GM04504 (cell line): ENCODE results near the gene SIMC1.
"Not testable (repeated sequence)": the region's sequence is repeated elsewhere in the genome, so short reads cannot be mapped to it uniquely, and the experiment has no call there.

Source experiments
- DNase-seq: peaks from one replicate; pipeline ENCODE4 v3.0.0-alpha.2; 2012; ENCODE audit warnings: low read depth

The SIMC1 gene

DNA sequence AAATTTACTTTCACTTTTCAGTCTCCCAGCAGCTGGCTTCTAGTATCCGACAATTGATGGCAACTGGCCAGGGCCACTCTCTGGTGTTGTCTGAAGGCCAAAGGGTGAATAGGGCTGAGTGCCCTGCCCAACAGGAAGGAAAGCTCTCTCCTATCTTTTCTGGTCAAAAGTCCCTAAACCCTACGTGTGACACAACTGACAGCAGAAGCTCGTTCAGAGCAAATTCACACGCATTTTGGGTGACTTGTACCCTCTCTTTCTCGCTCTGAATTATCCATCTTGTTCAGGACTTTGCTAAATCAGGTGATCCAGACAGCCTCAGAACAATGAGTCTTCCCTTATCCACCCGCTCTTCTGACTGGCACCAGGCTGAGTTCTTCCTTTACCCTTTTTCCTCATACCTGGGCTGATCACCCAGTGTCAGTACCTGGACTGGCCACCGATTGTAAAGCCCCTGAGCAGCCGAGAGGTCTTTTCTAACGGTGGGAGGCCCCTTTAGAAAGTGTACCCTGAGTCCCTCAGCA lies 21.8 kb upstream of the SIMC1 start:
- DNase-seq, result not testable (repeated sequence)

DNA sequence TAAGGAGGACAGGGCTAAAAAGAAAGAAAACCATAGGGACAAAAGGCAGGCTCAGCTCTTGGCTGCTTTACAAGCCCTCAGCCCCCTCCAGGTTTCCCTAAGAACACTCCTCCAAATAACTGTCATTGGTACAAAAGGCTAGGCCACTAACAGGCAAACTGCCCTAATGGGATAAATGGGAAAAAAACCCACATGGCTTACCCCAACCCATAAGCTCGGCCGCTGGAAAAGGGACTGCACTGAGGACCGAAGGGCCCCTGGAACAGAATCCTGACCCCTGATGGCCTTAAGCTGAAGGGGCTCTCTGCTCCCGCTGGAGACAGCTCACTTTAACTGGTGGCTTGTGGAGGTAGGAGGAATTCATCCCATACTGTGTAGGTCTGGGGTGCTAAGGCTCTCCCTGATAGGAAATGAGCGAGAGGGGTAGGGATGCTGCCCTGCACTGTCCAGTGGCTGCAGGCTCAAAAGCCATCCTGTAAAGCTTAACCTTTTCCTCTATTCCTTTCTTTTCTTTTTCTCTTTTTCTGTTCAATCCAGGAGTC lies 21.0 kb upstream of the SIMC1 start:
- DNase-seq, result not testable (repeated sequence)

DNA sequence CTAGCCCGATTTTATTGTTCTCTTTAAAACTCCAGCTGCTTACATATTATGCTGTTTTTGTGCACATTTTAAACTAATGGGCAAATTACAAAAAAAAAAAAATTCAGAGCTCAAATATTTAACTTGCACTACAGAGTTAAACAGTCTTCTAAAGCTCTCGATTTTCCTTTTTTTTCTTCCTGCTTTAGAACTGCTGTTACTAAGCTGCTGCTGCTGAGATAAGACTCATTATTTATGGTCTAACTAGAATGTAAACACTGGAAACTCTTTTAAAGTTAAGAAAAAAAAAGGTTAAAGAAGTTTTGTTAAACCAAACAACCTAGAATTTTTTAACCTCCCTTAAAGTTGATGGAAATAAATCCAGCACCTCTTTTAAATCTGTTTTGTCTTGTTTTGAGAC lies 20.5 kb upstream of the SIMC1 start:
- DNase-seq, result not testable (repeated sequence)

DNA sequence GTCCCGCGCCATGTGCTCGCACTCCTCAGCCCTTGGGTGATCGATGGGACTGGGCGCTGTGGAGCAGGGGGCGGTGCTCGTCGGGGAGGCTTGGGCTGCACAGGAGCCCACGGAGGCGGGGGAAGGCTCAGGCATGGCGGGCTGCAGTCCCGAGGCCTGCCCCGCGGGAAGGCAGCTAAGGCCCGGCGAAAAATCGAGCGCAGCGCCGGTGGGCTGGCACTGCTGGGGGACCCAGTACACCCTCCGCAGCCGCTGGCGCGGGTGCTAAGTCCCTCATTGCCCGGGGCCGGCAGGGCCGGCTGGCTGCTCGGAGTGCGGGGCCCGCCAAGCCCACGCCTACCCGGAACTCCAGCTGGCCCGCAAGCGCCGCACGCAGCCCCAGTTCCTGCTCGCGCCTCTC lies 16.2 kb upstream of the SIMC1 start:
- DNase-seq, result not testable (repeated sequence)

GRCh38 chr5:176228358-176228757 lies 9.9 kb upstream of the SIMC1 start:
- DNase-seq, result not testable (repeated sequence)

DNA sequence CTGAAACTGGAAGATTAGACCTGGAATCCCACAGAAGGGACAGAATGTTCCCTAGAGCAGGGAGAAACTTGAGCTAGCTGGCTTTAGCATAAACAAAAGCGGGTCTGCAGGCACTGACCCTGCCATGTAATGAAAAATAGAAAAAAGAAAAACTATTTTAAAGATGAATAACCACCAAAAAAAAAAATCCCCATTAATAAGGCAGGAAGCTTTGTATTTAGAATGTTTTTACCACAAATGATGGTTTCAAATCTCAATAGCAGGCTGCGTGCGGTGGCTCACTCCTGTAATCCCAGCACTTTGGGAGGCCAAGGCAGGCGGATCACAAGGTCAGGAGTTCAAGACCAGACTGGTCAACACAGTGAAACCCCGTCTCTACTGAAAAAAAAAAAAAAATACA lies 5.0 kb upstream of the SIMC1 start:
- DNase-seq, result not testable (repeated sequence)

- not testable (repeated sequence) for DNase-seq
These were observed 3.1 kb upstream of the SIMC1 start for GRCh38 chr5:176235155-176235554.

DNA sequence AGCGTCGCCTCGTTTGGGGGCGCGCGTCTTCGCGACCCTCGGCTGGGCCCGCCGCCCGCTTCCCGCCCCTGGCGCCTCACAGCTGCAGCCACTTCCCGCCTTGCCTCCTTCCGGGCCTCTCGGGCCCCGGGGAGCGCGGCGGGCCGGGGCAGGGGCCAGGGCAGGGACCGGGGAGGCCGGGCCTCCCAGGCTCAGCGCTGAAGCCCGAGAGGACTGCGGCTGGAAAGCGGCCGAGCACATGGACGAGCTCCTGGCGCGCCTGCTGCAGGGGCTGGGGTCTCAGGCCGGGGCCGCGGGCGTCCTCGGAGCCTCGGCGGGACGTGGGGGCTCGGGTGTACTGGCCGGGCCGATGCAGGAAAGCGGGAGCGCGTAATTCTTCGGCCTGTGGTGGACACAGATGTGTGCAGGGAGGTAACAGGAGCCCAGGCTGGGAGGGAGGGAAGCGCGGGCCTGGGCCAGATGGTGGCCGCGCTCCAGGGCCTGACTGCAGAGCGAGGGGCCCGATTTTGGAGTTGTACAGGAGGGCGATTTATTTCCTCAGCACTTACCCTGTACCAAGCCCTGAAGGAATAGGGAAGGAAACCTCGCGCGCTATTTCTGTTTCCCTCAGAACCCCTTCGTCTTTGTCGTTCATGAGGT lies 540 bp downstream of the SIMC1 start:
- DNase-seq, result not testable (repeated sequence)

- not testable (repeated sequence) for DNase-seq
These were observed 1.1 kb downstream of the SIMC1 start for GRCh38 chr5:176239304-176239703.

- DNase-seq, result not testable (repeated sequence)
These were observed 6.1 kb downstream of the SIMC1 start for GRCh38 chr5:176244318-176244717.

GRCh38 chr5:176245074-176245473 lies 6.8 kb downstream of the SIMC1 start:
- not testable (repeated sequence) for DNase-seq

- DNase-seq, result not testable (repeated sequence)
These were observed 7.3 kb downstream of the SIMC1 start for GRCh38 chr5:176245489-176245888.

GRCh38 chr5:176250691-176251090 lies 12.5 kb downstream of the SIMC1 start:
- DNase-seq, result not testable (repeated sequence)

DNA sequence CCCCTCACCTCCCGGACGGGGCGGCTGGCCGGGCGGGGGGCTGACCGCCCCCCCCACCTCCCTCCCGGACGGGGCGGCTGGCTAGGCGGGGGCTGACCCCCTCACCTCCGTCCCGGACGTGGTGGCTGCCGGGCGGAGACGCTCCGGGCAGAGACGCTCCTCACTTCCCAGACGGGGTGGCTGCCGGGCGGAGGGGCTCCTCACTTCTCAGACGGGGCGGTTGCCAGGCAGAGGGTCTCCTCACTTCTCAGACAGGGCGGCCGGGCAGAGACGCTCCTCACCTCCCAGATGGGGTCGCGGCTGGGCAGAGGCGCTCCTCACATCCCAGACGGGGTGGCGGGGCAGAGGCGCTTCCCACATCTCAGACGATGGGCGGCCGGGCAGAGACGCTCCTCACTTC lies 13.9 kb downstream of the SIMC1 start:
- DNase-seq, result not testable (repeated sequence)

GRCh38 chr5:176253370-176254065 lies 15.3 kb downstream of the SIMC1 start:
- DNase-seq, result not testable (repeated sequence)

GRCh38 chr5:176254066-176254393 lies 15.8 kb downstream of the SIMC1 start:
- not testable (repeated sequence) for DNase-seq

DNA sequence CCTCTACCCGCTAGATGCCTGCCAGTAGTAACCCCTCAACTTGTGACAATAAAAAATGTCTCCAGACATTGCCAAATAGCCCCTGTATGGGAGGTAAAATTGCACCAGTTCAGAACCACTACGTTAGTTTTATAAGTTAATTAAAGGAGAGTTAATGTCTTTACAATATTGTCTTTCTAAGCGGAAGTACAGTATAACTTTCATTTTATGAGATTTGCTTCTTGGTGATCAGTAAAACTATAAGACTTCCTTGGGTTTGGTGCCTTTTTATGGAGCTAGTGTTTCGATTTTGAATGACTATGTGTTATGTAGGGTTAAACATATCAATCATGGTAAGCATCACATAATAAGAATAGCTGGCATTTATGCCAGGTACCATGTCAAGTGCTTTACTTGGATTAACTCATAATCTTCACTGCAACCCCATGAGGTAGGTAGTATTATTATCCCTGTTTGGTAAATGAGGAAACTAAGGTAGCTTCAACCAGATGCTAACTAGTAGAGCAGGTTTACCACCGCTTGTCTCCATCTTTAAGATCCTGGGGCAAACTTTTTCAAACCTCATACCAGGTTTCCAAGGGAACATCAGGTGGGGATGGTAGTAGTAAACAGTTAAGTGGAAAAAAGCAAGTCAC lies 19.8 kb downstream of the SIMC1 start:
- not testable (repeated sequence) for DNase-seq

DNA sequence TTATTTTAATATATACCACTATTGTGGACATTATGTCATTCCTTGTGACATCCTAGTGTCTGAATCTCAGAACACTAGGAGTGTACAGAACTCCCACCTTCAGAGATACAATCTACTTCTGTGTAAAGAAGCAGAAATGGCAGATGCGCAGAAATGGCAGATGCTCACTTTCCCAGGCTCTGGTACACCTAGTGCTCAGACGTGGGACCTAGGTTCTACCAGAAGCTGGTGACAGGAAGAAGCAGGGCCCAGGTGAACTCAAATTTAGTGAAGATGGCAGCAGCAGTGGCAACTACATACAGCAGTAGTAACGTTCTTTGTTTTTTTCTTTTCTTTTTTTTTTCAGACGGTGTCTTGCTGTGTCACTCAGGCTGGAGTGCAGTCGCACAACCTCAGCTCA lies 22.5 kb downstream of the SIMC1 start:
- DNase-seq, result not testable (repeated sequence)

DNA sequence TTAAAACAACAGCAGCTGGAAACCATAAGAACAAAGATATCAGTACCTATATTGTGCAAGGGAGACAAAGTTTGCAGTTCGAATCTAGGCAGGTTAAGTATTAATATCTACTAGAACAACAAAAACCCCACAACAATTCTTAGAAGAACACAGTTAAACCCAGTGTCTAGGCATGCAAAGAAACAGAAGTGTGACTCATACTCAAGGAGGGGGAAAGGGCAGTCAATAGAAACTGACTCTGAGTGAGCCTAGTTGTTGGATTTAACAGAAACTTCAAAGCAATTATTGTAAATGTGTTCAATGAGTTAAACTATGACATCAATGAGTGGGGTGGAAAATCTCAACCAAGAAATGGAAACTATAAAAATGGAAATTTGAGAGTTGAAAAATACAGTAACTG lies 28.2 kb downstream of the SIMC1 start:
- not testable (repeated sequence) for DNase-seq

GRCh38 chr5:176289018-176289417 lies 50.8 kb downstream of the SIMC1 start:
- not testable (repeated sequence) for DNase-seq

GRCh38 chr5:176290057-176290840 lies 52.0 kb downstream of the SIMC1 start:
- not testable (repeated sequence) for DNase-seq

- DNase-seq, result not testable (repeated sequence)
These were observed 67.1 kb downstream of the SIMC1 start for GRCh38 chr5:176305356-176305755.
